ENCODE data around the gene ADARB1.

ADARB1 gene

GRCh38 chr21:45222001-45222400, 147.6 kb downstream of the ADARB1 start:
- in situ Hi-C loops (cut with HindIII; ENCODE audit: low sequenced_read_pairs): no loop called here
- TF ChIP-seq CTCF (IDR thresholded peaks at IDR 0.05; ENCODE audit: low read depth, low read length, missing control alignments): no peak

GRCh38 chr21:45223236-45224185, 149.1 kb downstream of the ADARB1 start:
- DNase-seq (ENCODE audit: low read depth): no peak
- in situ Hi-C loops (cut with HindIII; ENCODE audit: low sequenced_read_pairs): no loop called here
- H3K4me3 ChIP-seq (ENCODE audit: low read depth, low read length): no peak overlapping the region
- no peak for TF ChIP-seq CTCF (IDR thresholded peaks at IDR 0.05; ENCODE audit: low read depth, low read length, missing control alignments)

More at GRCh38 chr21:45222001-45222400, 147.6 kb downstream of the ADARB1 start:
- H3K4me3 ChIP-seq (ENCODE audit: low read depth, low read length): no peak overlapping the region
- DNase-seq (ENCODE audit: low read depth): no peak

- no peak for DNase-seq (ENCODE audit: low read depth)
- in situ Hi-C loops (cut with HindIII; ENCODE audit: low sequenced_read_pairs): no loop called here
- no peak overlapping the region for H3K4me3 ChIP-seq (ENCODE audit: low read depth, low read length)
- TF ChIP-seq CTCF (IDR thresholded peaks at IDR 0.05; ENCODE audit: low read depth, low read length, missing control alignments): no peak
These were observed 150.0 kb downstream of the ADARB1 start for GRCh38 chr21:45224189-45224938.

GRCh38 chr21:45225041-45225740, 150.8 kb downstream of the ADARB1 start:
- no peak for TF ChIP-seq CTCF (IDR thresholded peaks at IDR 0.05; ENCODE audit: low read depth, low read length, missing control alignments)
- DNase-seq (ENCODE audit: low read depth): no peak
- no peak overlapping the region for H3K4me3 ChIP-seq (ENCODE audit: low read depth, low read length)
- in situ Hi-C loops (cut with HindIII; ENCODE audit: low sequenced_read_pairs): no loop called here

GRCh38 chr21:45225741-45226327, 151.5 kb downstream of the ADARB1 start:
- H3K4me3 ChIP-seq (ENCODE audit: low read depth, low read length): no peak overlapping the region
- in situ Hi-C loops (cut with HindIII; ENCODE audit: low sequenced_read_pairs): no loop called here
- no peak for DNase-seq (ENCODE audit: low read depth)
- no peak for TF ChIP-seq CTCF (IDR thresholded peaks at IDR 0.05; ENCODE audit: low read depth, low read length, missing control alignments)

All from astrocyte of the cerebellum (primary cell).